IPS DF 6.9 (cell line): ENCODE results near the gene LAMTOR1.

Experiments used
- DNase-seq: peaks from one replicate; pipeline ENCODE4 v3.0.0-alpha.2; 2013; ENCODE audit warnings: low read depth, low spot score
- H3K27ac ChIP-seq: one replicate; pipeline ENCODE4 v1.5.1; 2013; ENCODE audit warnings: low read length, control low read depth
- H3K27me3 ChIP-seq: 2 replicates; pipeline ENCODE4 v1.6.1; 2013; ENCODE audit warnings: mild to moderate bottlenecking, low read length; ENCODE audit not compliant: control insufficient read depth, insufficient read depth
- H3K36me3 ChIP-seq: 2 replicates; pipeline ENCODE4 v1.6.1; 2013; ENCODE audit warnings: low read length; ENCODE audit not compliant: control insufficient read depth, insufficient read depth
- H3K4me1 ChIP-seq: 2 replicates; pipeline ENCODE4 v1.6.1; 2013; ENCODE audit warnings: low read length; ENCODE audit not compliant: control insufficient read depth, insufficient read depth
- H3K4me3 ChIP-seq: 2 replicates; pipeline ENCODE4 v1.5.1; 2013; ENCODE audit warnings: mild to moderate bottlenecking, low read length
- H3K9me3 ChIP-seq: 2 replicates; pipeline ENCODE4 v1.6.1; 2013; ENCODE audit warnings: low read length, inconsistent platforms; ENCODE audit not compliant: control insufficient read depth, insufficient read depth
- WGBS: extraction: QIAGEN DNeasy Blood & Tissue Kit; methylation state at CpG from one replicate; pipeline ENCODE4 v1.1.7; 2013; ENCODE audit warnings: mixed read lengths, missing lambda C conversion rate; ENCODE audit not compliant: insufficient read length, insufficient coverage; 5-methylcytosine and 5-hydroxymethylcytosine counted together

The LAMTOR1 gene

GRCh38 chr11:72083414-72083813, 19.7 kb downstream of the LAMTOR1 start:
- H3K36me3 ChIP-seq, result no peaks in the 10 kb centered on the region
- no peak overlapping the region for H3K27ac ChIP-seq
- H3K4me1 ChIP-seq, result peaks cover 1% of the 10 kb centered on the region; the same call in 1 of the 2 replicates
- no CpG with 5 or more reads among the region's 2 CpGs for WGBS
- H3K27me3 ChIP-seq, result no peaks in the 10 kb centered on the region
- no peak overlapping the region for H3K4me3 ChIP-seq
- no peak for DNase-seq
- H3K9me3 ChIP-seq, result no peaks in the 10 kb centered on the region

GRCh38 chr11:72081821-72082453, 21.2 kb downstream of the LAMTOR1 start:
- no CpG with 5 or more reads among the region's 3 CpGs for WGBS
- Histone ChIP-seq H3K36me3 (no peaks in the 10 kb centered on the region), H3K4me3 (no peak overlapping the region), H3K27me3 (no peaks in the 10 kb centered on the region), H3K9me3 (no peaks in the 10 kb centered on the region), H3K4me1 (peaks cover 1% of the 10 kb centered on the region; the same call in 1 of the 2 replicates), H3K27ac (no peak overlapping the region)
- DNase-seq, result no peak

- 100% methylated on average over 1 of the region's 21 CpGs for WGBS
- peak overlapping the region; percentile 43; the same call in 1 of the 2 replicates for H3K4me3 ChIP-seq
- H3K27ac ChIP-seq, result no peak overlapping the region
Measured at GRCh38 chr11:72081184-72081644, 21.9 kb downstream of the LAMTOR1 start.

GRCh38 chr11:72080326-72081183, 22.5 kb downstream of the LAMTOR1 start, which contains the start of the genes LRRC51 and NUMA1:
LRRC51 (plus strand) TSS chr11:72080850; CDS start chr11:72089084, 8,234 bp downstream.
NUMA1 (minus strand) TSS chr11:72080542; CDS start chr11:72035943, 44,599 bp downstream.
- H3K4me3 ChIP-seq, result peak within 1 kb of the TSS; percentile 83
- no peaks in the 10 kb centered on the region for H3K36me3 ChIP-seq
- no peaks in the 10 kb centered on the region for H3K27me3 ChIP-seq
- H3K4me1 ChIP-seq, result peaks cover 1% of the 10 kb centered on the region; the same call in 1 of the 2 replicates
- H3K27ac ChIP-seq, result no peak within 1 kb of the TSS
- peak; percentile 100 for DNase-seq
- H3K9me3 ChIP-seq, result no peaks in the 10 kb centered on the region
- WGBS, result no CpG with 5 or more reads among the region's 60 CpGs

More at GRCh38 chr11:72081184-72081644, 21.9 kb downstream of the LAMTOR1 start:
- no peaks in the 10 kb centered on the region for H3K36me3 ChIP-seq
- no peak for DNase-seq
- H3K4me1 ChIP-seq, result peaks cover 1% of the 10 kb centered on the region; the same call in 1 of the 2 replicates
- no peaks in the 10 kb centered on the region for H3K9me3 ChIP-seq
- no peaks in the 10 kb centered on the region for H3K27me3 ChIP-seq

DNA sequence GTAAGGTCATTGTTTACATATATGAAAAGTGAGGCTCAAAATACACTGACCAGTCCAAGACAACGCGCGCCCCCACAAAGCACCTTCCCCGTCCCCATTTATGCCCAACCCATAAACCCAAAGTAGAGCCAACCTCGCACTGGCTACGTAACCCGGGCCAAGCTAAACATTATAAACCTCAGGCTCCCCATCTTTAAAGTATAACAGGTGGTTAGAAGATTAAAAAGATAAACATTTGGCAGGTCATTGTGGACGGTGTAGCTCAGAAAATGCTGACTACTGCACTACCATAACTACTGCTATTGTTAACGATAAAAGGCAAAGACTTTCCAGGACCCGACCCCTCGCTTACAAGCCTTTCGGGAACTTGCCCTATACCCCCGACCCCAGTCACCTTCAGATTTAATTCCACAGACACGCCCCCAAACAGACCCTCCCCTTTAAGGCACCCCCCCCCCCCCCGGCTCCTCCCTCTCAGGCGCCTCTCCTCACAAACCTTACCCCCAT, 23.2 kb downstream of the LAMTOR1 start:
- Histone ChIP-seq H3K36me3 (no peaks in the 10 kb centered on the region), H3K27me3 (no peaks in the 10 kb centered on the region), H3K4me3 (peak overlapping the region; percentile 83), H3K9me3 (no peaks in the 10 kb centered on the region), H3K4me1 (peaks cover 1% of the 10 kb centered on the region; the same call in 1 of the 2 replicates), H3K27ac (no peak overlapping the region)
- no CpG with 5 or more reads among the region's 16 CpGs for WGBS
- DNase-seq, result no peak

- DNase-seq, result no peak
- no CpG with 5 or more reads among the region's 6 CpGs for WGBS
- Histone ChIP-seq H3K9me3 (no peaks in the 10 kb centered on the region), H3K4me3 (no peak overlapping the region), H3K27me3 (no peaks in the 10 kb centered on the region), H3K36me3 (no peaks in the 10 kb centered on the region), H3K27ac (no peak overlapping the region), H3K4me1 (peaks cover 1% of the 10 kb centered on the region; the same call in 1 of the 2 replicates)
Measured at GRCh38 chr11:72078477-72078876, 24.6 kb downstream of the LAMTOR1 start.

DNA sequence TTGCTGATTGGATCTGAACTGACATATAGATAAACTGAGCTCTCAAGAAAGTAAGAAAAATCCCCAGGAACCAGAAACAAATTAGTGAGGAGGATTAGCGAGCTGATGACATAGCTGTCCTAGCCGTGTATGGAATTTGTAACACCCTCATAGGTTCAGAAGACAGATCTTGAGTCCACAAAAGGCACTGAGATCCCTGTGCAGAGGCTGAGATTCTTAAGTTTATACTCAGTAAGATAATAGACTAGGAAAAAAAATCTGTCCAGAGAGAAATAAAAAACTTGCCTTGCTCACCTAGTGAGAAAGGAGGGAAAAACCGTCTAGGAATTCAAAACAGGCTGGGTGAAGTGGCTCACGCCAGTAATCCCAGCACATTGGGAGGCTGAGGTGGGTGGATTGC, 27.3 kb downstream of the LAMTOR1 start:
- WGBS, result no CpG with 5 or more reads among the region's 4 CpGs
- Histone ChIP-seq H3K27me3 (no peaks in the 10 kb centered on the region), H3K4me3 (no peak overlapping the region), H3K9me3 (no peaks in the 10 kb centered on the region), H3K36me3 (no peaks in the 10 kb centered on the region), H3K4me1 (no peaks in the 10 kb centered on the region), H3K27ac (no peak overlapping the region)
- DNase-seq, result no peak

DNA sequence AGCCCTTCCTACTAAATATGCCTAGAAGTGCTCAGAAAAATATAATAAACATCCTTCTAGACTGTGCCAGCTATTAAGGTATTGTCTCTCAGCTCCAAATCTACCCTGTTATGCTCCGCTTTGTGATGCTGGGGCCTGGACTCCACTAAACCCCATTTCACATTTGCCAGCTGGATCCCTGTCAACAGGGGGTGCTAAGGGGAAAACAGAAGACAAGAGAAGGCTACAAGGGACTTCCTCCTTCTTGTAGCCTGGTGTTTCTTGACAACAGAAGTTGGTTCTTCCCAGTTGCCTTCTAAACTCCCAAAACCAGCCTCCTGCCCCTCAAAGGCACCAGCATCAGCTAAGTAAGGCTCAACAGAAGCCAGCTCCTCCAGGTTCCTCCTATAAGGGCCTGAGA, 28.0 kb downstream of the LAMTOR1 start:
- no peak for DNase-seq
- Histone ChIP-seq H3K9me3 (no peaks in the 10 kb centered on the region), H3K27me3 (no peaks in the 10 kb centered on the region), H3K4me1 (no peaks in the 10 kb centered on the region), H3K27ac (no peak overlapping the region), H3K4me3 (no peak overlapping the region), H3K36me3 (no peaks in the 10 kb centered on the region)
- no CpG with 5 or more reads among the region's 1 CpG for WGBS

GRCh38 chr11:72072348-72072747, 30.7 kb downstream of the LAMTOR1 start:
- DNase-seq, result no peak
- Histone ChIP-seq H3K27me3 (no peaks in the 10 kb centered on the region), H3K4me3 (no peak overlapping the region), H3K9me3 (no peaks in the 10 kb centered on the region), H3K27ac (no peak overlapping the region), H3K36me3 (no peaks in the 10 kb centered on the region), H3K4me1 (no peaks in the 10 kb centered on the region)
- WGBS, result no CpG with 5 or more reads among the region's 3 CpGs

GRCh38 chr11:72070491-72070890, 32.6 kb downstream of the LAMTOR1 start:
- no CpG with 5 or more reads among the region's 7 CpGs for WGBS
- no peaks in the 10 kb centered on the region for H3K4me1 ChIP-seq
- no peak overlapping the region for H3K27ac ChIP-seq
- H3K9me3 ChIP-seq, result no peaks in the 10 kb centered on the region
- DNase-seq, result no peak
- no peak overlapping the region for H3K4me3 ChIP-seq
- H3K27me3 ChIP-seq, result no peaks in the 10 kb centered on the region
- H3K36me3 ChIP-seq, result no peaks in the 10 kb centered on the region
